PFSK-1 (cell line): Measurements from ENCODE around the gene BCL11A.

Source experiments
- FOXP2 ChIP-seq: optimal IDR thresholded peaks from 2 replicates; pipeline ENCODE3; 2011; ENCODE audit warnings: borderline replicate concordance, control low read depth, inconsistent platforms; ENCODE audit not compliant: insufficient read depth; ENCODE audit errors: extremely low read length, extremely low read depth
- POLR2AphosphoS5 ChIP-seq: IDR thresholded peaks from 2 replicates; pipeline ENCODE4 v1.6.1; 2012; ENCODE audit warnings: low read depth, mild to moderate bottlenecking, control low read depth, low read length, moderate library complexity
- REST ChIP-seq, 2 experiments: IDR thresholded peaks; 2 replicates each; pipeline versions ENCODE4 v1.6.1 to v1.8.0; 2011 to 2012; ENCODE audit warnings: low read depth in 2 of 2, low read length in 2 of 2, control low read depth in 1 of 2, inconsistent platforms in 1 of 2, mild to moderate bottlenecking in 1 of 2, moderate library complexity in 1 of 2; ENCODE audit not compliant: insufficient read depth in 1 of 2
- SIN3A ChIP-seq: IDR thresholded peaks from 2 replicates; pipeline ENCODE4 v1.6.1; 2012; ENCODE audit warnings: mild to moderate bottlenecking, low read length, moderate library complexity, borderline replicate concordance; ENCODE audit not compliant: insufficient read depth
- TAF1 ChIP-seq: IDR thresholded peaks from 2 replicates; pipeline ENCODE4 v1.6.1; 2012; ENCODE audit warnings: low read length, control low read depth, borderline replicate concordance; ENCODE audit not compliant: insufficient read depth

The BCL11A gene

GRCh38 chr2:60495041-60495625 is 58.3 kb downstream of the BCL11A start:
- TF ChIP-seq POLR2AphosphoS5 (no peak), FOXP2 (no peak), SIN3A (no peak), REST (IDR thresholded peaks at IDR 0.05; ENCODE audit: insufficient read depth in 1 of 2, low read depth in 2 of 2, low read length in 2 of 2) (no peak), TAF1 (no peak)

GRCh38 chr2:60493804-60494387 is 59.6 kb downstream of the BCL11A start:
- TF ChIP-seq SIN3A (no peak), FOXP2 (no peak), TAF1 (no peak), REST (IDR thresholded peaks at IDR 0.05; ENCODE audit: insufficient read depth in 1 of 2, low read depth in 2 of 2, low read length in 2 of 2) (no peak), POLR2AphosphoS5 (no peak)

- TF ChIP-seq SIN3A (no peak), REST (IDR thresholded peaks at IDR 0.05; ENCODE audit: insufficient read depth in 1 of 2, low read depth in 2 of 2, low read length in 2 of 2) (no peak), FOXP2 (no peak), TAF1 (no peak), POLR2AphosphoS5 (no peak)
Measured at GRCh38 chr2:60492548-60492947, 60.9 kb downstream of the BCL11A start.

- TF ChIP-seq FOXP2 (no peak), TAF1 (no peak), REST (IDR thresholded peaks at IDR 0.05; ENCODE audit: insufficient read depth in 1 of 2, low read depth in 2 of 2, low read length in 2 of 2) (no peak), POLR2AphosphoS5 (no peak), SIN3A (no peak)
Measured at GRCh38 chr2:60490848-60491247, 62.6 kb downstream of the BCL11A start.
